Hepatocyte (in vitro differentiated cells): ENCODE data around the gene APEX1.

Source experiments
- CTCF ChIP-seq: fragments of 200-600 bp; sonication (generic); IDR thresholded peaks from 2 replicates; pipeline ENCODE4 v1.5.1; 2016; ENCODE audit warnings: antibody characterized with exemption, mild to moderate bottlenecking; ENCODE audit not compliant: poor library complexity
- EZH2 ChIP-seq: fragments of 200-600 bp; sonication (generic); IDR thresholded peaks from 2 replicates; pipeline ENCODE4 v1.6.1; 2016; ENCODE audit warnings: antibody characterized with exemption, mild to moderate bottlenecking, borderline replicate concordance
- EZH2phosphoT487 ChIP-seq: fragments of 200-600 bp; sonication (generic); IDR thresholded peaks from one replicate; pipeline ENCODE4 v1.6.1; 2018; ENCODE audit warnings: antibody characterized with exemption, mild to moderate bottlenecking, low read depth, moderate library complexity; ENCODE audit not compliant: unreplicated experiment, severe bottlenecking

DNA sequence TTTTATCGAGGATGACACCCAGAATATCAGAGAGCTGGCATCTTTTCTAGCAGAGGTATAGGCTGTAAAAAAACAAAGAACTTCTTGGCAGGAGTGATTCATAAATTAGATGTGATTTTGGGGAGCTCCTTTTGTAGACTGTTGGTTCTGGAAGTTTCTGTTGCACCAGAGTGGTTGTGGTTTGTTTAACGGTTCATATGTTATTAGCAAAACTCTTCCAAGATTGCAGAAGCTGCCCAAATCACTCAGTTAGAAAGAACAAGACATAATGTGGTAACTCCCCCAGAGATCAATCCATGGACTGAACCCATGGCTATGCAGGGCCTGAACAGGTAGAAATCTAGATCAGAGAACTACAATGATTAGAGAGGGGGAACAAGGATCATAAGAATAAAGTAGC lies 43.6 kb downstream of the APEX1 start:
- TF ChIP-seq CTCF (no peak), EZH2 (no peak), EZH2phosphoT487 (no peak)
